ENCODE results near the gene ING4. TPM values are rescaled to one million over a fixed set of nuclear protein-coding genes. Genes with fewer than 3 reads are reported as not detected.

ING4 gene
- total and polyA plus RNA-seq, 2 of the 13 experiments (the other 11 are each of a cell fraction or from before 2014, with no cell fraction given) = 14.4 to 32.4 TPM

- 0 out of 2 replicates have a peak, but pooled peaks have one; percentile 0 for TF ChIP-seq ARID4A (CRISPR knock-in tag; IDR thresholded peaks at IDR 0.05; ENCODE audit: borderline replicate concordance)
- peak; percentile 78; the same call in 1 of the 2 replicates for TF ChIP-seq ZKSCAN5 (CRISPR knock-in tag; IDR thresholded peaks at IDR 0.05)
- TF ChIP-seq SUZ12 (IDR thresholded peaks at IDR 0.05; ENCODE audit: low read depth, low read length) = no peak
- TF ChIP-seq ZNF646 (CRISPR knock-in tag; IDR thresholded peaks at IDR 0.05) = no peak
- TF ChIP-seq SOX6 (IDR thresholded peaks at IDR 0.05) = no peak
- 0 out of 2 replicates have a peak, but pooled peaks have one; percentile 18 for TF ChIP-seq SOX6 (CRISPR knock-in tag; IDR thresholded peaks at IDR 0.05)
- peak; percentile 37; the same call in 1 of the 2 replicates for TF ChIP-seq PATZ1 (CRISPR knock-in tag; IDR thresholded peaks at IDR 0.05)
- TF ChIP-seq CREM (IDR thresholded peaks at IDR 0.05) = no peak
- TF ChIP-seq CREM (CRISPR knock-in tag; IDR thresholded peaks at IDR 0.05) = no peak
- TF ChIP-seq HOXA3 (CRISPR knock-in tag; IDR thresholded peaks at IDR 0.05) = 0 out of 2 replicates have a peak, but pooled peaks have one; percentile 17
- peak; percentile 34; the same call in 1 of the 2 replicates for TF ChIP-seq ZNF687 (CRISPR knock-in tag; IDR thresholded peaks at IDR 0.05)
- TF ChIP-seq GABPA (IDR thresholded peaks at IDR 0.05; ENCODE audit: low read depth, low read length) = no peak; the same call in 1 of the 2 replicates
- peak; percentile 68 for TF ChIP-seq GABPA (CRISPR knock-in tag; IDR thresholded peaks at IDR 0.05; ENCODE audit: low read depth)
Measured at GRCh38 chr12:6631549-6631961, 31.4 kb downstream of the ING4 start (continued).
